GM18867 (cell line): Measurements from ENCODE around the gene TFCP2L1.
"Not testable (repeated sequence)": the region's sequence is repeated elsewhere in the genome, so short reads cannot be mapped to it uniquely, and the experiment has no call there.

Source experiments
- ATAC-seq: cut with Tn5 transposase; IDR thresholded peaks from one replicate; pipeline ENCODE4 v1.9.1; 2021; ENCODE audit warnings: mild to moderate bottlenecking, moderate library complexity; ENCODE audit not compliant: unreplicated experiment

Gene TFCP2L1

DNA sequence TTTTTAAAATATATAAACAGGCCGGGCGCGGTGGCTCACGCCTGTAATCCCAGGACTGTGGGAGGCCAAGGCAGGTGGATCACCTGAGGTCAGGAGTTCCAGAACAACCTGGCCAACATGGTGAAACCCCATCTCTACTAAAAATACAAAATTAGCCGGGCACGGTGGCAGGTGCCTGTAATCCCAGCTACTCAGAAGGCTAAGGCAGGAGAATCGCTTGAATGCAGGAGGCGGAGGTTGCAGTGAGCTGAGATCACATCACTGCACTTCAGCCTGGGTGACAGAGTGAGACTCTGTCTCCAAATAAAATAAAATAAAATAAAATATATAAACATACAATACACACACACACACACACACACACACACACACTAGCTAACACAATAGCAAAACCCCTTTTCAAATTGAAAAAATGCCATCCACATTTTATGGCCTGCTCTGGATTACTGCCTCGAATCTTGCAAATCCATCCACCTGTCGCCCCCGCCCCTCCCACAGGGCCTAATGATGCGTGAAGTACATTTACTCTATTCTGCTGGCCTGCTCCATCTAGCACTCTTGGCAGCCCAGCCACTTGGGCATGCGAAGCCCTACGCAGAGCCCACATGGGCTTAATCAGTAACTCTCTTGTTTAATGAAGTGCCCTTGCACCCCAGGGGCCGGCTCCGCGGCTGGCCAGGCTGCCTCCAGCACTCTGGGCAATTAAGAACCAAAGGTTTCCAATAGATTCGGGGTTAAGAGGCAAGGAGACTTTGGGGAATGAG, 57.4 kb downstream of the TFCP2L1 start:
- not testable (repeated sequence) for ATAC-seq

DNA sequence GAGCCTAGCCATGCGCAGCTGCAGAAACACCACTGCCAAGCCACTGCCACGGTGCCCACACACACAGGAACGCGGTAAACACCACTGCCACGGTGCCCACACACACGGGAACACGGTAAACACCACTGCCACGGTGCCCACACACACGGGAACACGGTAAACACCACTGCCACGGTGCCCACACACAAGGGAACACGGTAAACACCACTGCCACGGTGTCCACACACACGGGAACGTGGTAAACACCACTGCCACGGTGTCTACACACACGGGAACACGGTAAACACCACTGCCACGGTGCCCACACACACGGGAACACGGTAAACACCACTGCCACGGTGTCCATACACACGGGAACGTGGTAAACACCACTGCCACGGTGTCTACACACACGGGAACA, 59.3 kb downstream of the TFCP2L1 start:
- not testable (repeated sequence) for ATAC-seq

DNA sequence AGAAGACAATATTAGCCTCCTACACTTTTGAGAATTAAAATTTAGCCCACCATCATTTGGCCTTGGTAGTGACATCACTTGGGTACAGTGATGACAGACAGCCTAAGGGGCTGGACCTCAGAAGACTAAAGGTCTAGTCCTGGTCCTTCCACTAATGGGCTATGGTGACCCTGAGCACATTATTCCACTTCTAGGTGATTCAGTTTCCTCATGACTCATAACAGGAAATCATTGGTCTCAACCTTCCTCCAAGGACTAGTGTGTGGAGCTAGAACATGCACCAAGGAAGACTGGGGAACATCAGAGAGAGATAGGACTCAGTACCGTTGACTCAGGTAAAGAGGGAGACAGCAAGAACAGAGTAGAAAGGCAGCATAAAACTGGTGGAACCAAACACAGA, 64.0 kb downstream of the TFCP2L1 start:
- ATAC-seq = no peak

DNA sequence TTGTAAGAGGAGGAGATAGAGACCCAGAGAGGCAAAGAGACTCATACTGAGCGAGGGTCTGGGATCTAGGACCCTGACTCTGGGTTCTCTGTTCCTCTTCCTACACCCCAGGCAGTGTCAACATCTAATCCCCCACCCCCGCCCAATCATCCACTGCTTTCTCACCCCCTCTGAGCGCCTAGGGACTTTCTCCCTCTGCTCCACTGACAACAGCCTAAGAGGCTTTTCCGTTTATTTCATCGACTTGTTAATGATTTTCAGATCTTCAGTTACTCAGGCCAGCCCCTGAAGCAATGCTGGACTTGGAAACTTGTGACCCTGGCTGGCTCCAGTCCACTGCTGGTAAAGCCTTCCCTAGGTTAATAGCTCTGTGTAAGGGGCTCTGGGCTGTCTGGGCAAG, 65.1 kb downstream of the TFCP2L1 start:
- ATAC-seq = no peak

DNA sequence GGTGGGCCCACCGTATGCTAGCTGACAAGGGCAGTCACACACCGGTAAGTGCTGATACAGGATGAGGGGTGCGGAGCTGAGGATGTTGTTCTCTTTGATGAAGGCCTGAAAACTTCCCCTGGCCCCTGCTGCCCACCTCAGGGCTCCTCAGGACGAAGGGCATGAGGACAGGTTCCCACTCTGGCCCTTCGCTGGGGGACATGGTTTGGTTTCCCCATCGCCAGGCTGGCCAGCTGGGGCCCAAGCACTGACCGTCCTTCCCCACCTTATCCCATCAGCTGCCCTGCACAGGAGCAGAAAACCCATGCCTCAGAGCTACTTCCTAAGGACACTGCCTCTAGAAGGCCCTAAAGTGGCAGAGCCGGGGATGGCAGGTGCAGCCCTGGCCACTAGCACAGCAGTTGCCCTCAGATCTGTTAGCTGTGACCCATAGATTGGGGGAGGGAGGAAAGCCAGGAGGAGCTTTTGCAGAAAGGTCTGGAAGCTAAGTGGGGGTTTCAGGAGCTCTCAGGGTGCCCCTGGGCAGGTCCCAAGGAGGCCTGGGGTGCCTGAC, 66.5 kb downstream of the TFCP2L1 start:
- ATAC-seq = no peak

DNA sequence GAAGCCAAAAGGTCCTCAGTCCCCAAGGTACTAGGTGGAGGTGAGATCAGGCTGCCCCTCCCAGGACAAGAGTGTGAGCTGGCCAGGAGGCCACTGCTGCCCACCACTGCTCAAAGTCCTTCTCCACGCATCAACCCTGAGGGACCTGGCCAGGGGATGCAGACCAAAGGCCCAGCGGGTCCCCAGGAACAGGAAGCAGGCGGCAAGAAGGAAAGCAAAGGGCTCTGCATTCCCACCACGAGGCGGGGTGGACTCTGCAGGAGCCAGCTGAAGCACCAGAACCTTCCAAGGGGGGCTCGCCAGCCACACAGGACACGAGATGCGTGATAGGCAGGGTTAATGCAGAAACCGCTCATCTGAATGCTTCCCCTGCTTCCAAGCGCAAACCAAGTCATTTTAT, 67.4 kb downstream of the TFCP2L1 start:
- ATAC-seq = no peak

DNA sequence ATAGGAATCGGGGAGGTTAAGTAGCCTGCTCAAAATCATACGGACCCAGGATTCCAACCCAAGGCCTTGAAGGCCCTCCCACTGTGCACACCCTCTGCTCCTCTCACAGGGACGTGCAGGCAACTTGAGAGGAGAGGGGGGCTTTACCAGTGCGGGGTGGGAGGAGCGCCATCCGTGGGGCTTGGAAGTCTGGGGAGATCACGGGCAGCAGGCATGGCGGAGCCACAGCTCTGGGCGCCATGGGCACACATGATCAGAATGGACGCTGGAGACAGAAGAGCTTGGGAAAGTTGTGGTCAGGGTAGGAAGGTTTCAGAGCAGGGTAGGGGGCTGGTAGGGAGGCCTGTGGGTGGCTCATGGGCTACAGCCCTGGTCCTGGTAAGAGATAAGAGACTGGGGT, 70.7 kb downstream of the TFCP2L1 start:
- ATAC-seq = no peak

DNA sequence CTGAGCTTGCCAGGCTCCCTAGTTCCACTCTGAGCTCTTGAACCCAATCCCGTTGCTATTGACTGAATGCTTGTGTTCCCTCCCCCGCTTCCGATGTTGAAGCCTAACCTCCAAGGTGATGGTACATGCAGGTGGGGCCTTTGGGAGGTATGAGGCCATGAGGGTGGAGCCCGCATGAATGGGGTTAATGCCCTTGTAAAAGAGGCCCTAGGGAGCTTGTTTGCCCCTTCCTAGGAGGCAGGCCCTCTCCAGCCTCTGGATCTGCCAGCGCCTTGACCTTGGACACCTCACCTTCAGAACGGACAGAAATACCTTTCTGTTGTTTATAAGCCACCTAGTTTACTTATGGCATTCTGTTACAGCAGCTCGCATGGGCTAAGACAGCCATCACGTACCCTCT, 71.6 kb downstream of the TFCP2L1 start:
- ATAC-seq = no peak

DNA sequence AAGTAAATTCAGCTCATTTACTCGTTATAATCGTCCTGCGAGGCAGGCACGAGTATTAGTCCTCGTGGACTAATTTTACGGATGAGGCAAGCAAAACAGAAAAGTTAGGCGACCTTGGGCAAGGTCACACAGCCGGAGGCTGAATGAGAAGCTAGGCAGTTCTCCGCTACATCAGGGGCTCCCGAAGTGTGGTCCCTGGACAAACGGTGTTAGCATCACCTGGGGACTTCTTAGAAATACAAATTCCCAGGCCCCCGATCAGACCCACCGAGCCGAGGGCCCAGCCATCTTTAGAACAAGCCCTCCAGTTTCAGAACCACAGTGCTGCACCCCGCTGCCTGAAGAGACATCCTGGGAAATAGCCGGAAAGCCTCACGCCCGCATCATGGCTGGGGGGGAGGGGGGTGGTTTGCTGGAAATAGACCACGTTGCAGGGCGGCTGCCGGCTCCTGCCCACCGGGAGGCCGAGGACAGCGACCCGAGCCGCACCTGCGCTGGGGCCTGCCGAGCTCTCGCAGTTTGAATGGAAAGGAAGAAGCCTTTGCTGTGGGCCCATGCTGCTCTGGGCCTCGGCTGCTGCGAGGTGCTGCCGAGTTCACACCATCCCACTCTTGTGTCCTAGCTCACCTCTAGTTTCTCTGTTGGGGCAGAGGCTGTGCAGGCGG, 72.2 kb downstream of the TFCP2L1 start:
- no peak for ATAC-seq

DNA sequence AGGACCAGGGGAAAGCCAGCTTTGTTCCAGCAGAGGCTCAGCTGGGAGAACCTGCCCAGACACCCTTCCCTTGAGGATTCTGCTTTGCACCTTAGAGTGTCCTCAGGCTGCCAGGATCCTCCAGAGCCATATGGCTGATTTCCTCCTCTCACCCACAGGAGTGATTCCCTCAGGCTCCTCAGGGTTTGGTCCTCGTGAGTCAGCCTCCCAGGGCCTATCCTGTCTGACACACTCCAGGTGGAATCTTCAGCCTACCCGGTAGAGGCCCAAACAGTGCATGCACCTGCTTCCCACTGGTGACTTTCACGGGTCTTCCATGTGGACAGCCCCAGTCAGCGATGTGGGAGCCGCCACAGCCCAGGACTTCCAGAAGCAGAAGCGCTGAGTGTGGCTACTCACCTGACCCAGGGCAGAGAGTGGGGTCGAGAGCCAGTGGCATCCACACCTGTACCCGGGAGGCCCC, 73.3 kb downstream of the TFCP2L1 start:
- no peak for ATAC-seq

DNA sequence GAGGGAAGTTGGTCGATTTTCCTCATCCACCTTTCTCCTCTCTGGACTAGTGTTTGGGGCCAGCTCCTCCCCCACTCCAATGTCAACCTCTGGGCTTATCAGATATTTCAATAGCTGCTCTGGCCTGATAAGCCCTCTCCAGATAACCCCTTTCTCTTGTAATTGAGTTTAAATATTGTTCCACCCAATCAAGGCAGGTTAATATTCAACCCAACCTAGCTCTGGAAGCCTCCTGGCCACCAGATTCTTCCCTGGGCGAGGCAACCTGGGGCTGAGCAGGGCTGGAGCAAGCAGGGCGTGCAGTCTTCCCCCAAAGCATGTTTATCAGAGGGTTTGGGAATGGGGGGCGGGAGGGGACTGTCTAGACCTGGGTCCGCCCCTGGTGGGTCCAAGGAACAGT, 73.8 kb downstream of the TFCP2L1 start:
- ATAC-seq = no peak

DNA sequence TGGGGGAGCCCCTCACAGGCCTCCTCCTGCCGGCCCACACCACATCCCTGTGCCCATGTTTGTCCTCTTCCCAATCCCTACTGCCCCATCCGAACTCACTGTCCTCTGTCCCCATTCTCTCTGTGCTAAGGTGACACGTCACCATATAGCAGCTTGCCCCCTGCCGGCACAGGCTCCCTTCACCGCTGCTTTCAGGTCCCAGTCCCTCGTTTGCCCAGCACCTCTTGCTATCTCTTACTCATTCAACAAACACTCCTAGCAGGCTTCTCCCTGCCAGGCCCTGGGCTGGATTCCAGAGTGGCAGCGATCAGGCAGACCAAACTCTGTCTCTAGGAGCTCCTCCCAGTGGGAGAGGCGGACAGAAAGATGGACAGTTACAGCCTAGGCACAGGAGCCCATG, 74.3 kb downstream of the TFCP2L1 start:
- no peak for ATAC-seq

DNA sequence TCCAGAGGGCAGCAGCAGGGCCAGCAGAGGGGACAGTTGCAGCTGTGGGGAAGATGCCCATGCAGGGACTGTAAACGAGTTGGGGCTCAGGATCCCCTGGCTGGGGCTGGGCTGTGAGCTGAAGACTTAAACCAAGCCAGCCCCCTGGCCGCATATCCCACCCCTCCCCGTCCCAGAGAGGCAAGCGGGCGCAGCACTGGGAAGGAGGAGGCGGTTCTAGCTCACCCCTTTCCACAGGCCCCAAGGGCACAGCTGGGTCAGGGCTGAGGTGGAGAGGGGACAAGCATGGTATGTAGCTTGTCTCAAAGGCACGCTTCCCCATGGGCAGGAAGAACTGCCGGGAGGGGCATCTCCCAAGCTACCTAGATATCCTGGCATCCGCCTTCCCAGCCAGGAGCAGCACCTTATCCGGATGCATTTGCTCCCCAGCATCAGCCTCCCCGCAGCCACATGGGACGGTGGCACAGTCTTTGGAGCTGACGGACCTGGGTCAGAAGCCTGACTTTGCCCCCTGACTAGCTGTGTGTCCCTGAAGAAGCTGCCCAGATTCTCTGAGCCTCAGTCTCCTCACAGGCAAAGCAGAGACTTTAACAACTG, 75.9 kb downstream of the TFCP2L1 start:
- ATAC-seq = no peak

DNA sequence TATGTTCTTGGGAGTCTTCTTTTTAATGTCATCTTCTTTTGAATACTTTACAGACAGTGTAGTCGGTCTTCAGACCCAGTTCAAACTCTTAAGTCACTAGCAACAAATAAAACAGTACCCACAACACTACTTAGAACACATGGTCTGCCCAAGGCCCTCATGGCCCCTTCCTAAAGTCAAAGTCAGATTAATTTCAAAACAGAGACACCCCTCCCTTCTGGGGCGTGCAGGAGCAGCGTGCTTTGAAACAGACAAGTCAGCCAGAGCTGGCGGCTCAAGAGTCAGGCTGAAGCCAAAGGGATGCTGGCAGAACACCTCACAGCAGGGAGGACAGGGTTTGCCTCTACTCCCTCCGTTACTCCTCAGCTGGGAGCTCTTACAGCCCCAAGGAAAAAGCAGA, 77.5 kb downstream of the TFCP2L1 start:
- no peak for ATAC-seq

DNA sequence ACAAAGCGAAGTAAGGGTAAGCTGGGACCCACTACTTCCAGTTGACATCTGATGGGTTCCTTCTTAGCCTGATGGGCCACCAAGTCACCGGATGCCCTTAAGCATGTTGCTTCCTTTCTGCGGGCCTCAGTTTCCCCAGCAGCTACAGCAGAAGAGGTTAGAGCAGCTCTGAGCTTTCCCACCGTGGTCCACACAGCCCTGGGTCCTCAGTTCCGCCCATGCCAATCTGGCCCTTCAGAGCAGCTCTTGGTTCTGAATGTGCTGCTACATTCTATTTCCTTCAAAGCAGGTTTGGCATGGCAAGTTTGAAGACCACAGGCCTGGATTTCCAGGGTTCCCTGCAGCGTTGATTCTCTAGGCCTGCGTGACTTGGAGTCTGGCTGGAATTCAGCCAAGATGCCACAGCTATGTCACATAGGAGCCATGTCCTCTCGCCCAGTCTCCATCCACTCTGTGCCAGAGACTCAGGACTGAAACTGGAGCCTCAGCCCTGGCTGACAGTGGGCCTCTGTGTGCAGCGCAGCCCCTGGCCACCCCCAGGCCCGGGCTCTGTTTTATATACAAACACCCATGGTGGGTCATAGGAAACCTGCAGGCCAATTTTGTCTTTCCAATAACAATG, 79.6 kb downstream of the TFCP2L1 start:
- ATAC-seq = no peak

DNA sequence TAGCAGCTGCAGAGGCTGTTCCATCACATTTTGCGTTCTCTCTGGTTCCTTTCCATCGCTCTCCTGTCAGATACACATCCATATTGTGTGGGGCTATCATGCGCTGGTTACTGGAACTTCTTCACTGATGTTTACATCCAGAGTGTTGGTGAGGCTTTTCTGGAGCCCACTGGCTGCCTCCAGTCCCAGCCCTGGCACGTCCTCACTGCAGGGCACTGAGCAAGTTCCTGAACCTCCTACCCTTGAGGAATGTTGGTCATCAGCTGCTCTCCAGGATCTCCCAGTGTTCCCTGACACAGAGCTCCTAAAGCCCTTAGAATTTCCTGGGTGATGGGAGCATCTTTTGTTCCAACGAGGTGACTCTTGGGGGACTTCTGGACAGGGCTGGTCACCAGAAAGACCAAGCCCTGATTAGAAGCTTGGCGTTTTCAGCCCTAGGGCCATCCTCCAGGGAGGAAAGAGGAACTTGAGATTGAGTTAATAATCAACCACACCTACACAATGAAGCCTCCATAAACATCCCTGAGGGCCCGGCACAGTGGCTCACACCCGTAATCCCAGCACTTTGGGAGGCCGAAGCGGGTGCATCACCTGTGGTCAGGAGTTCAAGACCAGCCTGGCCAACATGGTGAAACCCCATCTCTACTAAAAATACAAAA, 81.3 kb downstream of the TFCP2L1 start:
- ATAC-seq = no peak

DNA sequence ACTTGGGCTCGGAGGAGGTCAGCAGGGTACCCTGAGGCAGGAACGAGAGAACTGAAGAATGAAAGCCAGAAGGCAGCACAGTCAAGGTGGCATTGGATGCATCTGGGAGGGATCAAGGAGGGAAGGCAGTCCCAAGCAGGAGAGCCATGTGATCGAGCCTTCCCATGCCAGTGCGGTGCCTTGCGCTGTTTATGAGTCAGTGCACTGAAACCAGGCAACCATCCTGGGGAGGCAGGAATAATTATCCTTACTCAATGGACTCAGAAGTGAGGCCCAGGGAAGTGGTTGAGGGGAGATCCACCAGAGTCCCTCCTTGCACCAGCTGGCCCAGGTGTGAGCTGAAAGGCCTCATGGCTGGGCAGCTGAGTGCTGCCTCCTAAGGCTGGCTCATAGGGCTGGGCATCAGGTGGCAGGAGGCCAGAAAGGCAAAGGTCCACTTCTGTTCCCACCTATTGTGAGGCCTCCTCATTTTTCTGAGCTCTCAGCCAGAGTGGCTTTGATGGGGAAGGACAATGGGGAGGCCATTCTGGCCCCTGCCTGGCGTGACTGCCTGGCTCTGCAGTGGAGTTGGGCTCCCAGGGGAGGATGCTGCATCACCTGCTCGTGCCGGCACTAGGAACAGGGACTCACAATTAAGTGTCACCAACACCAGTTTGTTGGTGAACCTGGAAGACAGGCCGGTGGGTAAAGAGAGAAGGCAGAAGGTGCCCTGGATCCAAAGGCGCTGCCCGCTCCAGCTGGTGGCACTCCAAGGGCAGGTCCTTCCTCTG, 82.3 kb downstream of the TFCP2L1 start:
- no peak for ATAC-seq

DNA sequence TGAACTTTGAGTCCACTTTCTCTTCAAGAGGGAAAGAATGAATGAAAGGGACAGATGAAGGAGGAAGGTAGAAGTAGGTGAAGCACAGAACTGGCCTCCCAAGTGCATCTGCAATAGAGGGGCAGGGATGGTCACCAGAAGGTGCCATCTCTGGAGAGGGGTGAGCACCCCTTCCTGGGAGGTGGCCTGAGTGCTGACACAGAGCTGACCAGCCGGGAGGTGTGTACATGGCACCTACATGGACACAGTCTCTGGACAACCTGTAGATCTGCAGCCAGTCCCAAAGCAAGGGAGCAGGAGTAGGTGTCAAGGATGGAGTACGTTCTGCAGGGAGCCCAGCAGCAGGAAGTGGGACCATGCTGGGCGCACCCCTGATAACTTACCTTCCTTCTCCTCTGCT, 83.2 kb downstream of the TFCP2L1 start:
- ATAC-seq = no peak

DNA sequence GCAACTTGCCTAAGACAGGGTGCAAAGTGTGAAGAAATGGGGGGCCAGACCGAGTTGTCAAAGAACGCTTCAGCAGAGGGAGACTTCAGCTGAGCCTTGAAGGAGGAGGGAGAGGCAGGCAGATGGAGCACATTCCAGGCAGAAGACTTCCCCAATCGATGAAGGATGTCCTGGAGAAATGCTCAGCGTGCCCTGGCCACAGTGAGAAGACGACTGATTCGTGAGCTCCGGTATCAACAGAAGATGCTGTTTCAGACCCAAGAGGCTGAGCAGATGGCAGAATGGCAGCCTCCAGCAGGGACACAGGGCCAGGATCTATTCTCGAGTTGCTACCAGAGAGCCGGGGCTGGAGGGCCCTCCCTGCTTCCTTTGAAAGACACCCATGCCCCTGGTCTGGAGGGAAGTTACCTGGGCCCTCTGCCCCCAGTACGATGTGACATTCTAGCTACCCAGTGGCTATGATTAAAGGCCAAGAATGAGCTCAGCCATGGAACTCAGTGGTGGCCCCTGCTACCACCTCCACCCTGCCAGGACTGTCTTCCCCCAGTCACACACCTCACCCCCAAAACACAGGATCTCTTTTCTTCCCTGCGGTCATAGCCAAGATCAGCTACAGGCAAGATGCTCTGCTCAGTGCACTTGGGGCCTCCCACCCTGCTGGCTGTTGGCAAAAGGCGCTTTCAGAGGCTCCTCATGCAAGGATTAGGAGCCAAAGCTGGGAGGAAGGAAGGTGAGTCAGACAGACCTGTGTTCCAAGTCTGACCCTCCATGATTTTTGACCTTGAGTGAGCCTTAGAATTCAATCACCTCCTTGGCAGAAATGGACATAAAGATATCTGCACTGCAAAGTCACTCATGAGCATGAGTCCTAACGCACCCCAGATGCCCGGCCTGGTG, 84.3 kb downstream of the TFCP2L1 start:
- ATAC-seq = no peak
